ENCODE measurements around the gene MBD3L5. TPM values are rescaled to one million over a fixed set of nuclear protein-coding genes. Genes with fewer than 3 reads are reported as not detected.
"Not testable (repeated sequence)": the region's sequence is repeated elsewhere in the genome, so short reads cannot be mapped to it uniquely, and the experiment has no call there.

The MBD3L5 gene
- total RNA-seq, 1 donor from 2014 or later: not detected

- not testable (repeated sequence) for DNase-seq (ENCODE audit: low spot score in 2 of 2); FAIRE-seq
Measured at GRCh38 chr19:7049021-7049420, 18.6 kb downstream of the MBD3L5 start, which contains the start of gene MBD3L2. Gene MBD3L2, plus strand, starts transcription at chr19:7049321. Its CDS starts 53 bp downstream, at chr19:7049374.

GRCh38 chr19:7051421-7051820 is 21.0 kb downstream of the MBD3L5 start:
- FAIRE-seq; DNase-seq (ENCODE audit: low spot score in 2 of 2): not testable (repeated sequence)

GRCh38 chr19:7052896-7053295 is 22.5 kb downstream of the MBD3L5 start:
- DNase-seq (ENCODE audit: low spot score in 2 of 2); FAIRE-seq: not testable (repeated sequence)

GRCh38 chr19:7054635-7055368 is 24.4 kb downstream of the MBD3L5 start:
- not testable (repeated sequence) for FAIRE-seq; DNase-seq (ENCODE audit: low spot score in 2 of 2)

- FAIRE-seq; DNase-seq (ENCODE audit: low spot score in 2 of 2): not testable (repeated sequence)
Measured at GRCh38 chr19:7055679-7056078, 25.3 kb downstream of the MBD3L5 start.

- not testable (repeated sequence) for DNase-seq (ENCODE audit: low spot score in 2 of 2); FAIRE-seq
Measured at GRCh38 chr19:7056371-7056770, 26.0 kb downstream of the MBD3L5 start.

GRCh38 chr19:7058576-7058975 is 28.2 kb downstream of the MBD3L5 start, which contains the start of gene MBD3L3:
Gene MBD3L3, minus strand, starts transcription at chr19:7058676. Its CDS starts 71 bp downstream, at chr19:7058605.
- FAIRE-seq; DNase-seq (ENCODE audit: low spot score in 2 of 2): not testable (repeated sequence)

GRCh38 chr19:7059977-7060376 is 29.6 kb downstream of the MBD3L5 start:
- not testable (repeated sequence) for FAIRE-seq; DNase-seq (ENCODE audit: low spot score in 2 of 2)

GRCh38 chr19:7063339-7063738 is 33.0 kb downstream of the MBD3L5 start:
- DNase-seq (ENCODE audit: low spot score in 2 of 2): no peak
- no peak for FAIRE-seq

- DNase-seq (ENCODE audit: low spot score in 2 of 2) (no peak), FAIRE-seq (no peak)
Measured at GRCh38 chr19:7063764-7064418, 33.5 kb downstream of the MBD3L5 start.

GRCh38 chr19:7067122-7067521 is 36.7 kb downstream of the MBD3L5 start:
- not testable (repeated sequence) for DNase-seq (ENCODE audit: low spot score in 2 of 2)

GRCh38 chr19:7067716-7068115 is 37.3 kb downstream of the MBD3L5 start:
- FAIRE-seq: no peak
- no peak for DNase-seq (ENCODE audit: low spot score in 2 of 2)

More at GRCh38 chr19:7067122-7067521, 36.7 kb downstream of the MBD3L5 start:
- FAIRE-seq: not testable (repeated sequence)

- FAIRE-seq: no peak
- no peak for DNase-seq (ENCODE audit: low spot score in 2 of 2)
Measured at GRCh38 chr19:7068599-7068998, 38.2 kb downstream of the MBD3L5 start.

GRCh38 chr19:7069042-7069903 is 38.9 kb downstream of the MBD3L5 start, which contains the start of gene ZNF557:
Gene ZNF557, plus strand, starts transcription at chr19:7069703. Its CDS starts 5,372 bp downstream, at chr19:7075075.
- DNase-seq (ENCODE audit: low spot score in 2 of 2): peak; percentile 88 to 95
- no peak for FAIRE-seq

GRCh38 chr19:7069904-7070226 is 39.5 kb downstream of the MBD3L5 start:
- FAIRE-seq (no peak), DNase-seq (ENCODE audit: low spot score in 2 of 2) (peak in 1 of 2 donors; percentile 31)

GRCh38 chr19:7072541-7072940 is 42.2 kb downstream of the MBD3L5 start:
- DNase-seq (ENCODE audit: low spot score in 2 of 2) (no peak), FAIRE-seq (no peak)

GRCh38 chr19:7074705-7075282 is 44.4 kb downstream of the MBD3L5 start:
- DNase-seq (ENCODE audit: low spot score in 2 of 2) (no peak), FAIRE-seq (no peak)

- DNase-seq (ENCODE audit: low spot score in 2 of 2) (no peak), FAIRE-seq (no peak)
Measured at GRCh38 chr19:7076151-7076550, 45.8 kb downstream of the MBD3L5 start.

- FAIRE-seq: no peak
- no peak for DNase-seq (ENCODE audit: low spot score in 2 of 2)
Measured at GRCh38 chr19:7078008-7078407, 47.6 kb downstream of the MBD3L5 start.
